Fibroblast of pulmonary artery (primary cell): ENCODE results near the gene ARID1B.
"Not testable (repeated sequence)": the region's sequence is repeated elsewhere in the genome, so short reads cannot be mapped to it uniquely, and the experiment has no call there.

ENCODE experiments used
- DNase-seq: peaks from one replicate; pipeline ENCODE4 v3.0.0-alpha.2; 2010; ENCODE audit warnings: low read depth
- H3K4me3 ChIP-seq: replicated peaks from 2 replicates; pipeline ENCODE4 v1.5.1; 2011; ENCODE audit warnings: low read depth, mild to moderate bottlenecking, control low read depth, low read length, moderate library complexity
- TF ChIP-seq, protein P1 (sequence below): IDR thresholded peaks from 2 replicates; pipeline ENCODE4 v1.5.1; 2011; ENCODE audit warnings: mild to moderate bottlenecking, control low read depth, low read length, inconsistent platforms; ENCODE audit errors: missing control alignments

The ARID1B gene

GRCh38 chr6:157038610-157039009, 261.4 kb downstream of the ARID1B start:
- TF ChIP-seq, protein P1, sequence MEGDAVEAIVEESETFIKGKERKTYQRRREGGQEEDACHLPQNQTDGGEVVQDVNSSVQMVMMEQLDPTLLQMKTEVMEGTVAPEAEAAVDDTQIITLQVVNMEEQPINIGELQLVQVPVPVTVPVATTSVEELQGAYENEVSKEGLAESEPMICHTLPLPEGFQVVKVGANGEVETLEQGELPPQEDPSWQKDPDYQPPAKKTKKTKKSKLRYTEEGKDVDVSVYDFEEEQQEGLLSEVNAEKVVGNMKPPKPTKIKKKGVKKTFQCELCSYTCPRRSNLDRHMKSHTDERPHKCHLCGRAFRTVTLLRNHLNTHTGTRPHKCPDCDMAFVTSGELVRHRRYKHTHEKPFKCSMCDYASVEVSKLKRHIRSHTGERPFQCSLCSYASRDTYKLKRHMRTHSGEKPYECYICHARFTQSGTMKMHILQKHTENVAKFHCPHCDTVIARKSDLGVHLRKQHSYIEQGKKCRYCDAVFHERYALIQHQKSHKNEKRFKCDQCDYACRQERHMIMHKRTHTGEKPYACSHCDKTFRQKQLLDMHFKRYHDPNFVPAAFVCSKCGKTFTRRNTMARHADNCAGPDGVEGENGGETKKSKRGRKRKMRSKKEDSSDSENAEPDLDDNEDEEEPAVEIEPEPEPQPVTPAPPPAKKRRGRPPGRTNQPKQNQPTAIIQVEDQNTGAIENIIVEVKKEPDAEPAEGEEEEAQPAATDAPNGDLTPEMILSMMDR, result no peak
- DNase-seq, result no peak
- no peak overlapping the region for H3K4me3 ChIP-seq

DNA sequence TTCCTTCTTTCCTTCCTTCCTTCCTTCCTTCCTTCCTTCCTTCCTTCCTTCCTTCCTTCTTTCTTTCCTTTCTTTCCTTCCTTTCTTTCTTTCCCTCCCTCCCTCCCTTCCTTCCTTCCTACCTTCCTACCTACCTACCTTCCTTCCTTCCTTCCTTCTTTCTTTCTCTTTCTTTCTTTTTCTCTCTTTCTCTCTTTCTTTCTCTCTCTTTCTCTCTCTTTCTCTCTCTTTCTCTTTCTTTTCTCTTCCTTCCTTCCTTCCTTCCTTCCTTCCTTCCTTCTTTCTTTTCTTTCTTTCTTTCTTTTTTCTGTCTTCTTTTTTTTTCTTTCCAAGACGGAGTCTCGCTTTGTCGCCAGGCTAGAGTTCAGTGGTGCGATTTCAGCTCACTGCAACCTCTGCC, 262.5 kb downstream of the ARID1B start:
- H3K4me3 ChIP-seq, DNase-seq: not testable (repeated sequence)

DNA sequence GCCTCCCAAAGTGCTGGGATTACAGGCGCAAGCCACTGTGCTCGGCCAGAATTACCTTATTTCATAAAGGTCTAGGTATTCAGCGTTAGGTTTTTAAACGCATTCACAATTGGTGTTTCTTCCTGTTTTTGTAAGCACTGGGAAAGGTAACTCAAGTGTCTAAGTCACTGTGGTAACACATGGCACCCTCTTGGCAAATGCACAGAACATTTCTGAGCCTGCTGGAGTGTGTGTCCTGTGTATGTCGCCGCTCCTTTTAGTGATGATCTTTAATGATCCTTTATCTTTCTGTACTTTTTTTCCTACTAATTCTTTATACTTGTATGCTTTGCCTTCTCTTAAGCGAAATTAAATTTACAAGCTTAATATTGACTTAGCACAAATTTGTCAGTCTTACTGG, 263.0 kb downstream of the ARID1B start:
- DNase-seq, result no peak
- no peak overlapping the region for H3K4me3 ChIP-seq
- TF ChIP-seq, protein P1, result no peak

GRCh38 chr6:157045831-157046454, 268.8 kb downstream of the ARID1B start:
- TF ChIP-seq, protein P1, result peak; percentile 72
- DNase-seq, result peak; percentile 72
- H3K4me3 ChIP-seq, result no peak overlapping the region

DNA sequence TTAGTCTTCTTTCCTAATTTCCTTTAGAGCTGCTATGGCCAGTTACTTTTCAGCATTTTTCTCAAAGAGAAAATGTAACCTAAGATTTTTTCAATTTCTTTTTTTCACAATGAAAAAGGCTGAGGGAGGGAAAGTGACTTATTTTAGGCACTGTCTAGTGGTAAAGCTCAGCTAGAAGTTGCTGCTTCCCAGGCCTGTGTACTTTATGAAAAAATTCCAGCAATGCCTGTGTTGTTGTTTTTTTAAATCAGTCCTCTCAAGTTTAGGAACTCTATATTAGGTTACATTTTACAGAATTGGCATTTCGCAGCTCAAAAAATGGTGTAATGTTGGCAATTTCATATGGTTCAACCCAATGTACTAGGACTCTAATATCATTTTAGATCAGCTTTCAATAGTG, 269.6 kb downstream of the ARID1B start:
- TF ChIP-seq, protein P1, result no peak
- H3K4me3 ChIP-seq, result no peak overlapping the region
- no peak for DNase-seq

DNA sequence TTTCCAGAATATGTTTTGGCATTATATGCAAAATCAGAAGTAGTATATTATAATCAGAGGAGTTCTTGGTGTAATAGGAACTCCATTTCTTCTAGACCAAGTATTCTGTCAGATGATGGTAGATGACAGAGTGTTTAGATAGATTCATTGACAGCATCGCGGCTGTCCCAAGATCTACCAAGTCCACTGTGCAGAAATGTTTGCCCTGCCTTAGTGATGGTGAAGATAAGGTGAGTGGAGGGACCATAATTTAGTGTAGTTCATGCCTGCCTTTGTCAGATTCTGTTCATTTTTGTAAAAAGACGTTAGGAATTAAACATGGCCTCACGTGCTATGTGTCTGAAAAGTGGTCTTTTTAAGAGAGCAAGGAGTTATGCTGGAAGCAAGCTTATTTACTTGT, 270.1 kb downstream of the ARID1B start:
- no peak overlapping the region for H3K4me3 ChIP-seq
- DNase-seq, result no peak
- TF ChIP-seq, protein P1, result no peak

GRCh38 chr6:157047951-157048350, 270.8 kb downstream of the ARID1B start:
- TF ChIP-seq, protein P1, result no peak
- peak; percentile 73 for DNase-seq

GRCh38 chr6:157049133-157049532, 272.0 kb downstream of the ARID1B start:
- DNase-seq, result no peak

More at GRCh38 chr6:157047951-157048350, 270.8 kb downstream of the ARID1B start:
- H3K4me3 ChIP-seq, result no peak overlapping the region

More at GRCh38 chr6:157049133-157049532, 272.0 kb downstream of the ARID1B start:
- H3K4me3 ChIP-seq, result no peak overlapping the region
- TF ChIP-seq, protein P1, result no peak
